Measurements from ENCODE around the gene TRIM58.

TRIM58 gene

GRCh38 chr1:247895163-247895637 lies 38.2 kb downstream of the TRIM58 start, which contains the start of gene OR2W3:
TSS of gene OR2W3 (plus strand) at chr1:247895587. CDS start at chr1:247895587, 0 bp downstream.
- DNase-seq = no peak

GRCh38 chr1:247895976-247896375 lies 39.0 kb downstream of the TRIM58 start:
- no peak for DNase-seq

GRCh38 chr1:247904122-247904521 lies 47.1 kb downstream of the TRIM58 start:
- no peak for DNase-seq

- no peak for DNase-seq
Observed at GRCh38 chr1:247905181-247905580, 48.2 kb downstream of the TRIM58 start.

- DNase-seq = no peak
Observed at GRCh38 chr1:247905910-247906503, 49.0 kb downstream of the TRIM58 start.

GRCh38 chr1:247906504-247907047 lies 49.6 kb downstream of the TRIM58 start:
- no peak for DNase-seq

GRCh38 chr1:247908766-247909165 lies 51.8 kb downstream of the TRIM58 start:
- no peak for DNase-seq

GRCh38 chr1:247913786-247914185 lies 56.8 kb downstream of the TRIM58 start:
- no peak for DNase-seq

GRCh38 chr1:247914941-247915662 lies 58.1 kb downstream of the TRIM58 start:
- no peak for DNase-seq

GRCh38 chr1:247919952-247920351 lies 63.0 kb downstream of the TRIM58 start, which contains the start of gene OR2T8:
TSS of gene OR2T8 (plus strand) at chr1:247920252. CDS start at chr1:247921018, 766 bp downstream.
- no peak for DNase-seq

GRCh38 chr1:247923941-247924340 lies 67.0 kb downstream of the TRIM58 start:
- DNase-seq = no peak

GRCh38 chr1:247924868-247925267 lies 67.9 kb downstream of the TRIM58 start, which contains the start of gene OR2AJ1:
TSS of gene OR2AJ1 (plus strand) at chr1:247924889. CDS start at chr1:247933769, 8,880 bp downstream.
- DNase-seq = no peak

Measured in NCI-H1092 (cell line).